ENCODE data around the gene GNA15. TPM values are rescaled to one million over a fixed set of nuclear protein-coding genes. Genes with fewer than 3 reads are reported as not detected.

Gene GNA15
- total and polyA plus RNA-seq, 2 donors (not counting 3 experiments of a cell fraction or from before 2014, with no cell fraction given) = 0.17 TPM; not detected in 1

GRCh38 chr19:3098141-3098514 is 37.7 kb upstream of the GNA15 start:
- BruUV-seq (replicated peaks) = no TSS peak
- H2AFZ ChIP-seq (ENCODE audit: low read depth, low read length) = no peak overlapping the region
- POLR2A ChIA-PET = no interaction called here

More at GRCh38 chr19:3098141-3098514, 37.7 kb upstream of the GNA15 start:
- no peak for TF ChIP-seq FOS (IDR thresholded peaks at IDR 0.05; ENCODE audit: borderline replicate concordance, insufficient read depth, low read length)
- TF ChIP-seq, protein P1, sequence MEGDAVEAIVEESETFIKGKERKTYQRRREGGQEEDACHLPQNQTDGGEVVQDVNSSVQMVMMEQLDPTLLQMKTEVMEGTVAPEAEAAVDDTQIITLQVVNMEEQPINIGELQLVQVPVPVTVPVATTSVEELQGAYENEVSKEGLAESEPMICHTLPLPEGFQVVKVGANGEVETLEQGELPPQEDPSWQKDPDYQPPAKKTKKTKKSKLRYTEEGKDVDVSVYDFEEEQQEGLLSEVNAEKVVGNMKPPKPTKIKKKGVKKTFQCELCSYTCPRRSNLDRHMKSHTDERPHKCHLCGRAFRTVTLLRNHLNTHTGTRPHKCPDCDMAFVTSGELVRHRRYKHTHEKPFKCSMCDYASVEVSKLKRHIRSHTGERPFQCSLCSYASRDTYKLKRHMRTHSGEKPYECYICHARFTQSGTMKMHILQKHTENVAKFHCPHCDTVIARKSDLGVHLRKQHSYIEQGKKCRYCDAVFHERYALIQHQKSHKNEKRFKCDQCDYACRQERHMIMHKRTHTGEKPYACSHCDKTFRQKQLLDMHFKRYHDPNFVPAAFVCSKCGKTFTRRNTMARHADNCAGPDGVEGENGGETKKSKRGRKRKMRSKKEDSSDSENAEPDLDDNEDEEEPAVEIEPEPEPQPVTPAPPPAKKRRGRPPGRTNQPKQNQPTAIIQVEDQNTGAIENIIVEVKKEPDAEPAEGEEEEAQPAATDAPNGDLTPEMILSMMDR (IDR thresholded peaks at IDR 0.05; ENCODE audit: extremely low read depth in 1 of 2, insufficient read depth in 1 of 2, low read depth in 1 of 2, low read length in 2 of 2) = peak in 1 of 2 donors; percentile 27
- H4K20me1 ChIP-seq (replicated peaks; ENCODE audit: control insufficient read depth, extremely low read depth, insufficient read depth, low read length) = no peaks in the 10 kb centered on the region
- dilution Hi-C loops (cut with MboI; ENCODE audit: extremely low pct_ligation_motif_present, low sequenced_read_pairs) = no loop called here
- H3K36me3 ChIP-seq (ENCODE audit: control insufficient read depth in 2 of 2, extremely low read depth in 1 of 2, insufficient read depth in 2 of 2, low read length in 2 of 2) = peaks cover 0 to 2% of the 10 kb centered on the region in 2 experiments
- H3K4me2 ChIP-seq (ENCODE audit: insufficient read depth, low read length) = peak overlapping the region; percentile 54
- no peaks in the 10 kb centered on the region for H3K9me1 ChIP-seq (replicated peaks; ENCODE audit: control insufficient read depth, extremely low read depth, insufficient read depth, low read length)
- no peaks in the 10 kb centered on the region for H3K27me3 ChIP-seq (ENCODE audit: control insufficient read depth in 2 of 2, insufficient read depth in 2 of 2, low read length in 2 of 2)
- intact Hi-C loops (cut with micrococcal nuclease) = no loop called here
- CTCF ChIA-PET = interaction anchor here (1.0 to 2.0 kb wide), 7 partner anchors 10 to 147 kb away, joined by 3 to 18 read pairs (median 4); no protein-coding TSS in a partner anchor
- FAIRE-seq (no peak), DNase-seq (ENCODE audit: low read depth, low spot score) (peak; percentile 47)
- no peaks in the 10 kb centered on the region for H3K9me3 ChIP-seq (replicated peaks; ENCODE audit: control insufficient read depth, insufficient read depth, low read length)
- H3K4me3 ChIP-seq (replicated peaks in 1 of 3; ENCODE audit: insufficient read depth in 1 of 3, low read depth in 1 of 3, low read length in 3 of 3) = peak overlapping the region in 1 of 3 experiments; percentile 23
- peaks cover 36% of the 10 kb centered on the region for H3K4me1 ChIP-seq (ENCODE audit: control insufficient read depth, extremely low read depth, insufficient read depth, low read length)
- peaks cover 85% of the 10 kb centered on the region for H3K79me2 ChIP-seq (ENCODE audit: control insufficient read depth, insufficient read depth, low read length)
- H3K27ac ChIP-seq (ENCODE audit: insufficient read depth, low read depth, low read length) = peak overlapping the region; percentile 41
- H3K9ac ChIP-seq (replicated peaks; ENCODE audit: extremely low read depth, insufficient read depth, low read length) = peak overlapping the region; percentile 60

Measured in endothelial cell of umbilical vein (primary cell).